ENCODE results near the gene AFP.

- TF ChIP-seq, protein P1, sequence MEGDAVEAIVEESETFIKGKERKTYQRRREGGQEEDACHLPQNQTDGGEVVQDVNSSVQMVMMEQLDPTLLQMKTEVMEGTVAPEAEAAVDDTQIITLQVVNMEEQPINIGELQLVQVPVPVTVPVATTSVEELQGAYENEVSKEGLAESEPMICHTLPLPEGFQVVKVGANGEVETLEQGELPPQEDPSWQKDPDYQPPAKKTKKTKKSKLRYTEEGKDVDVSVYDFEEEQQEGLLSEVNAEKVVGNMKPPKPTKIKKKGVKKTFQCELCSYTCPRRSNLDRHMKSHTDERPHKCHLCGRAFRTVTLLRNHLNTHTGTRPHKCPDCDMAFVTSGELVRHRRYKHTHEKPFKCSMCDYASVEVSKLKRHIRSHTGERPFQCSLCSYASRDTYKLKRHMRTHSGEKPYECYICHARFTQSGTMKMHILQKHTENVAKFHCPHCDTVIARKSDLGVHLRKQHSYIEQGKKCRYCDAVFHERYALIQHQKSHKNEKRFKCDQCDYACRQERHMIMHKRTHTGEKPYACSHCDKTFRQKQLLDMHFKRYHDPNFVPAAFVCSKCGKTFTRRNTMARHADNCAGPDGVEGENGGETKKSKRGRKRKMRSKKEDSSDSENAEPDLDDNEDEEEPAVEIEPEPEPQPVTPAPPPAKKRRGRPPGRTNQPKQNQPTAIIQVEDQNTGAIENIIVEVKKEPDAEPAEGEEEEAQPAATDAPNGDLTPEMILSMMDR (IDR thresholded peaks at IDR 0.05): no peak
- no peak for TF ChIP-seq POLR2A (IDR thresholded peaks at IDR 0.05)
These were observed 9.6 kb downstream of the AFP start for GRCh38 chr4:73445383-73446335.
